NCI-H510A treated with DMSO at 0.1 percent for 48 hours (cell line): Measurements from ENCODE around the gene GSN.
"Not testable (repeated sequence)": the region's sequence is repeated elsewhere in the genome, so short reads cannot be mapped to it uniquely, and the experiment has no call there.

Experiments used
- DNase-seq: peaks from one replicate; lab custom pipeline; 2025; lab: John Stamatoyannopoulos, UW

The GSN gene

GRCh38 chr9:121288673-121289025 lies 20.7 kb downstream of the GSN start:
- DNase-seq: no peak

GRCh38 chr9:121289026-121289771 lies 21.2 kb downstream of the GSN start:
- DNase-seq: peak; percentile 37

GRCh38 chr9:121289772-121290370 lies 21.9 kb downstream of the GSN start:
- no peak for DNase-seq

GRCh38 chr9:121291536-121291935 lies 23.6 kb downstream of the GSN start:
- not testable (repeated sequence) for DNase-seq

GRCh38 chr9:121292051-121292450 lies 24.1 kb downstream of the GSN start:
- no peak for DNase-seq

GRCh38 chr9:121292801-121293241 lies 24.9 kb downstream of the GSN start:
- DNase-seq: no peak

- DNase-seq: no peak
Measured at GRCh38 chr9:121294151-121294743, 26.3 kb downstream of the GSN start.

GRCh38 chr9:121294866-121295661 lies 27.1 kb downstream of the GSN start:
- DNase-seq: no peak

- no peak for DNase-seq
Measured at GRCh38 chr9:121295662-121296191, 27.8 kb downstream of the GSN start.

GRCh38 chr9:121296213-121297127 lies 28.5 kb downstream of the GSN start:
- no peak for DNase-seq

GRCh38 chr9:121297389-121297788 lies 29.4 kb downstream of the GSN start:
- no peak for DNase-seq

GRCh38 chr9:121298016-121298538 lies 30.1 kb downstream of the GSN start:
- DNase-seq: no peak

- DNase-seq: peak; percentile 41
Measured at GRCh38 chr9:121298689-121299466, 30.9 kb downstream of the GSN start.

- peak; percentile 17 for DNase-seq
Measured at GRCh38 chr9:121299467-121300282, 31.7 kb downstream of the GSN start.

- no peak for DNase-seq
Measured at GRCh38 chr9:121300283-121301119, 32.5 kb downstream of the GSN start.

- DNase-seq: no peak
Measured at GRCh38 chr9:121301881-121302286, 33.9 kb downstream of the GSN start.

- no peak for DNase-seq
Measured at GRCh38 chr9:121302341-121302740, 34.4 kb downstream of the GSN start.

- DNase-seq: no peak
Measured at GRCh38 chr9:121302786-121303185, 34.8 kb downstream of the GSN start.
